HEK293 (cell line): Measurements from ENCODE around the gene GP2.

ENCODE experiments used
- CTCF ChIP-seq: fragments of 450-650 bp; formaldehyde crosslinking; IDR thresholded peaks from 2 replicates; pipeline ENCODE4 v1.5.1; 2016; ENCODE audit warnings: missing biosample characterization, missing genetic modification characterization
- INSM2 ChIP-seq: fragments of 450-650 bp; formaldehyde crosslinking; IDR thresholded peaks from 2 replicates; pipeline ENCODE4 v1.5.1; 2016; ENCODE audit warnings: missing biosample characterization, missing genetic modification characterization
- REST ChIP-seq: fragments of 450-650 bp; formaldehyde crosslinking; IDR thresholded peaks from 2 replicates; pipeline ENCODE4 v1.5.1; 2016; ENCODE audit warnings: missing biosample characterization, missing genetic modification characterization

GRCh38 chr16:20325005-20325404, 2.3 kb downstream of the GP2 start:
- TF ChIP-seq REST (tag by site-specific recombination) = no peak
- no peak for TF ChIP-seq INSM2 (tag by site-specific recombination)
- TF ChIP-seq CTCF (tag by site-specific recombination) = no peak
